A673 (cell line): ENCODE data around the gene KANK3. TPM values are rescaled to one million over a fixed set of nuclear protein-coding genes. Genes with fewer than 3 reads are reported as not detected.
A peak's percentile ranks its signal among the peaks of the same experiment; 100 is the strongest.

Experiments
- BruUV-seq: library from RNA; stranded (reverse); fragments of 400-500 nt; replicated peaks from 2 replicates; lab custom pipeline; 2021; lab: Mats Ljungman, UMichigan
- CTCF ChIA-PET: fragments of 300-600 bp; sonication (Branson Sonifier 250); formaldehyde crosslinking; loops from one replicate; lab custom pipeline; 2022; ENCODE audit warnings: antibody characterized with exemption; lab: Charles Lee
- POLR2A ChIA-PET: fragments of 300-600 bp; sonication (Branson Sonifier 250); formaldehyde crosslinking; loops from one replicate; lab custom pipeline; 2022; ENCODE audit warnings: antibody characterized with exemption; ENCODE audit not compliant: low non-redundant PET; lab: Charles Lee
- DNase-seq: peaks from one replicate; pipeline ENCODE4 v3.0.0-alpha.2; 2015; ENCODE audit warnings: low spot score
- H3K27ac ChIP-seq: fragments of 200-600 bp; sonication (generic); 2 replicates; pipeline ENCODE4 v1.5.1; 2016; ENCODE audit warnings: mixed run types, low read depth, mild to moderate bottlenecking, mixed read lengths, antibody characterized with exemption, low read length; ENCODE audit not compliant: poor library complexity, severe bottlenecking
- H3K27me3 ChIP-seq: fragments of 200-600 bp; sonication (generic); replicated peaks from 2 replicates; pipeline ENCODE4 v1.6.1; 2017; ENCODE audit warnings: mixed run types, low read depth, mild to moderate bottlenecking, mixed read lengths, antibody characterized with exemption, low read length; ENCODE audit not compliant: insufficient read depth, poor library complexity
- H3K36me3 ChIP-seq: fragments of 200-600 bp; sonication (generic); 2 replicates; pipeline ENCODE4 v1.6.1; 2016; ENCODE audit warnings: mixed run types, mild to moderate bottlenecking, mixed read lengths, antibody characterized with exemption, low read length; ENCODE audit not compliant: insufficient read depth, poor library complexity, severe bottlenecking
- H3K4me1 ChIP-seq: fragments of 200-600 bp; sonication (generic); 2 replicates; pipeline ENCODE4 v1.6.1; 2017; ENCODE audit warnings: mixed run types, mild to moderate bottlenecking, mixed read lengths, antibody characterized with exemption, low read length; ENCODE audit not compliant: insufficient read depth, poor library complexity, severe bottlenecking
- H3K4me3 ChIP-seq: fragments of 200-600 bp; sonication (generic); 2 replicates; pipeline ENCODE4 v1.5.1; 2016; ENCODE audit warnings: low read depth, mixed run types, mild to moderate bottlenecking, mixed read lengths, low read length; ENCODE audit not compliant: poor library complexity, severe bottlenecking
- H3K9me3 ChIP-seq: fragments of 200-600 bp; sonication (generic); 2 replicates; pipeline ENCODE4 v1.6.1; 2016; ENCODE audit warnings: mixed run types, low read depth, mild to moderate bottlenecking, mixed read lengths, antibody characterized with exemption, low read length; ENCODE audit not compliant: poor library complexity, severe bottlenecking
- EZH2 ChIP-seq: fragments of 200-600 bp; sonication (generic); IDR thresholded peaks from 2 replicates; pipeline ENCODE4 v1.6.1; 2017; ENCODE audit warnings: borderline replicate concordance, low read depth, mild to moderate bottlenecking, mixed read lengths, antibody characterized with exemption, low read length; ENCODE audit not compliant: poor library complexity, severe bottlenecking
- intact Hi-C: fragments of 100-400 bp; cut with micrococcal nuclease; formaldehyde crosslinking; loops from one replicate; pipeline ENCODE4 v1.10.0; 2022; ENCODE audit not compliant: unreplicated experiment
- total RNA-seq: library from RNA; stranded (reverse); gene quantifications from 2 replicates; pipeline ENCODE4 v1.2.3, GENCODE V29; 2021
- TF ChIP-seq, protein P1 (sequence below): fragments of 300-800, 200-600 bp; sonication (generic); conservative IDR thresholded peaks from 2 replicates; pipeline ENCODE4 v1.5.1; 2017; ENCODE audit warnings: low read depth, mild to moderate bottlenecking, antibody characterized with exemption, low read length, moderate library complexity, mixed read lengths

Gene KANK3
- total RNA-seq, 1 experiment from 2014 or later = 0.73 TPM

DNA sequence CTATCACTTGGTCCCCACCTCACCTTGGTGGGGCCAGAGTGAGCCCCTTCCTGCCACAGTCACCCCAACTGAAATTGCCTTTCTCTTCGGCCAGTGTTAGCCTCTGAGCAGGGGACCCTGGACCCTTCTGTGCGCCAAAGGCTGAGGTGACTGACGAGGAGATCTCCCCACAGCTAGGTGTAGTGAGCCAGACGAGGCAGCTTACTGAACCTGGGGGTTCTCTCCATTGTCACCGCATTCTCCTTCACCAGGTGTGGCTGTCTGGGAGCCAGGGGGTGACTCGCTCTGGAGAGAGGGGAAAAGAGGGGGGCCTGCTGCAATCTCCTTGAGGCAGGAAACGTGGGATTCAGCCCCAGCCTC lies 20.4 kb downstream of the KANK3 start:
- peak overlapping the region; percentile 93 for H3K27ac ChIP-seq
- intact Hi-C loops = no loop called here
- H3K27me3 ChIP-seq = no peaks in the 10 kb centered on the region
- DNase-seq = no peak
- peaks cover 22% of the 10 kb centered on the region for H3K4me1 ChIP-seq
- H3K36me3 ChIP-seq = peaks cover 23% of the 10 kb centered on the region
- ChIA-PET POLR2A (no interaction called here), CTCF (no interaction called here)
- TF ChIP-seq EZH2 = no peak
- TF ChIP-seq, protein P1, sequence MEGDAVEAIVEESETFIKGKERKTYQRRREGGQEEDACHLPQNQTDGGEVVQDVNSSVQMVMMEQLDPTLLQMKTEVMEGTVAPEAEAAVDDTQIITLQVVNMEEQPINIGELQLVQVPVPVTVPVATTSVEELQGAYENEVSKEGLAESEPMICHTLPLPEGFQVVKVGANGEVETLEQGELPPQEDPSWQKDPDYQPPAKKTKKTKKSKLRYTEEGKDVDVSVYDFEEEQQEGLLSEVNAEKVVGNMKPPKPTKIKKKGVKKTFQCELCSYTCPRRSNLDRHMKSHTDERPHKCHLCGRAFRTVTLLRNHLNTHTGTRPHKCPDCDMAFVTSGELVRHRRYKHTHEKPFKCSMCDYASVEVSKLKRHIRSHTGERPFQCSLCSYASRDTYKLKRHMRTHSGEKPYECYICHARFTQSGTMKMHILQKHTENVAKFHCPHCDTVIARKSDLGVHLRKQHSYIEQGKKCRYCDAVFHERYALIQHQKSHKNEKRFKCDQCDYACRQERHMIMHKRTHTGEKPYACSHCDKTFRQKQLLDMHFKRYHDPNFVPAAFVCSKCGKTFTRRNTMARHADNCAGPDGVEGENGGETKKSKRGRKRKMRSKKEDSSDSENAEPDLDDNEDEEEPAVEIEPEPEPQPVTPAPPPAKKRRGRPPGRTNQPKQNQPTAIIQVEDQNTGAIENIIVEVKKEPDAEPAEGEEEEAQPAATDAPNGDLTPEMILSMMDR = no peak
- H3K9me3 ChIP-seq = no peaks in the 10 kb centered on the region
- BruUV-seq = no TSS peak
- peak overlapping the region; percentile 89 for H3K4me3 ChIP-seq

DNA sequence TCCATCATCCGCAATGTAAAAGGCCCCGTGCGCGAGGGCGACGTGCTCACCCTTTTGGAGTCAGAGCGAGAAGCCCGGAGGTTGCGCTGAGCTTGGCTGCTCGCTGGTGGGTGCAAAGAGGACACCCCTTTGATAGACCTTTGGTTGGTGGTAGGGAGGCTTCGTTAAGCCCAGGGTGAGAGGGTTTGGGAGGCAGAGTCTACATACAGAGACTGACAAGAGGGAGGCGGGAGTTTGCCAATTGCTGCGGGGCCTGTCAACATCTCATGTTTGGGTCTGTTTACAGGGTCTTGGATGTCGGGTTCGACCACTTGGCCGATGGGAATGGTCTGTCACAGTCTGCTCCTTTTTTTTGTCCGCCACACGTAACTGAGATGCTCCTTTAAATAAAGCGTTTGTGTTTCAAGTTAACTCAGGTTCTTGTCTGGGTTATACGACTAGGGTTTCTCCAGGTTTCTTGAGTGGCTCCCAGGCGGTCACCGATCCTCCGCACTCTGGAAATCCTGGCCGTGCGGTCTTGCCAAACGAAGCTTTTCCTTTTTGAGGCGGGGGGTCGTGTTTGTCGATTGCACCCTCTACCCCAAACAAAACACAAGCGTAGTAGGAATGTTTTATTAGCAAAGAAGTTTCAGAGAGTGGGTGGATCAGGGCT lies 20.9 kb downstream of the KANK3 start:
- BruUV-seq = no TSS peak
- CTCF ChIA-PET = no interaction called here

DNA sequence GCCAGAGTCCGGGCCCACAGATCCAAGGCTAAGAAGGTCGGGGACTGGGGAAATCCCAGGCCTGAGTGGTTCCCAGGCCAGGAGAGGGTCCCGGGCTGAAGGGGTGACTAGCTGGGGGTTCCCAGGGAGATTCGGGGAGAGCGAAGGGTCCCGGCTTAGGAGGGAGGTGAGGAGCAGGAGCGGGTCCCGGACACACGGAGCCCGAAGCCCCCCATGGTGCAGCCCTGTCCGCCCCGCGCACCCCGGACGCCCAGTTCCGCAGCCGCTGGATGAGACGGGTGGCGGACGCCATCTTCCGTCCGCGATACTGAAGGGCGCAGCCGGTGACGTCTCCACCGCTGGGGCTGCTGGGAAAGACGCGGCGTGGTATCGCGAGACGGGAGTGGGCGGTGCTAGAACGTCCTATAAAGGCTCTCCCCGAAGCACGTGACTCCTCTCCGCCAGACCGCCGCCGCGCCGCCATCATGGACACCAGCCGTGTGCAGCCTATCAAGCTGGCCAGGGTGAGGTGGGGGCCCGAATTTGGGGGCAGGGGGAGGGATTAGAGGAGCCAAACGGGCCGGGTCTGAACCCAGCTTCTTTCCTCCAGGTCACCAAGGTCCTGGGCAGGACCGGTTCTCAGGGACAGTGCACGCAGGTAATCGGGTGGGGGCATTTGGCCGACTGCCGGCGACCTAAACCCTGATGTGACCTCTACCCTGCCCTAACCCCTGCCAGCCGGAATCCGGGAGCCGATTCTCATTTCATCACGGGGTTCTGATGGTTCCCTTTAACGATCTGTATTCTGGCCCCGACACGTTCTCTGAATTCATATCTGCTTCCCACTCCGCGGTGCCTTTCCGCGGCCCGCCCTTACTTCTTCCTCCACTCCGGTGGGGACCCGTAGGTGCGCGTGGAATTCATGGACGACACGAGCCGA lies 21.7 kb downstream of the KANK3 start, which contains the start of the genes NDUFA7 and RPS28:
NDUFA7 (minus strand) TSS at position 309 of the 919 bp plus-strand sequence; CDS start at position 292, 17 bp downstream.
RPS28 (plus strand) TSS at position 430 of the 919 bp plus-strand sequence; CDS start at position 465, 35 bp downstream.
- POLR2A ChIA-PET = no interaction called here
- Histone ChIP-seq H3K36me3 (peaks cover 26% of the 10 kb centered on the region), H3K27ac (peak within 1 kb of the TSS; percentile 93), H3K9me3 (no peaks in the 10 kb centered on the region), H3K4me3 (peak within 1 kb of the TSS; percentile 89), H3K4me1 (peaks cover 22% of the 10 kb centered on the region), H3K27me3 (no peaks in the 10 kb centered on the region)
- CTCF ChIA-PET = no interaction called here
- BruUV-seq = TSS peak; percentile 92
- intact Hi-C loops = no loop called here
- peak; percentile 96 for DNase-seq
- TF ChIP-seq, protein P1 = no peak; the same call in 1 of the 2 replicates
- no peak for TF ChIP-seq EZH2

More for the DNA sequence above, 20.9 kb downstream of the KANK3 start:
- no peak for DNase-seq
- Histone ChIP-seq H3K4me3 (peak overlapping the region; percentile 89), H3K27me3 (no peaks in the 10 kb centered on the region), H3K27ac (peak overlapping the region; percentile 93), H3K9me3 (no peaks in the 10 kb centered on the region), H3K4me1 (peaks cover 22% of the 10 kb centered on the region), H3K36me3 (peaks cover 23% of the 10 kb centered on the region)
- TF ChIP-seq, protein P1 = no peak
- TF ChIP-seq EZH2 = no peak
- POLR2A ChIA-PET = no interaction called here
- intact Hi-C loops = no loop called here
